T-helper 2 cell treated with Interferon-gamma antibody and Interleukin-4, amounts not matched to agents 5 μg/mL and 100 μg/mL, for 36 hours (primary cell): ENCODE measurements around the gene ZFAND5.
A peak's percentile ranks its signal among the peaks of the same experiment; 100 is the strongest.

Experiments
- DNase-seq: peaks from one replicate; pipeline ENCODE4 v3.0.0; 2021; ENCODE audit warnings: low spot score
- H3K27ac Mint-ChIP-seq: one replicate; pipeline ENCODE4 v1.8.0; 2021; ENCODE audit warnings: mild to moderate bottlenecking, mixed read lengths
- H3K27me3 Mint-ChIP-seq: one replicate; pipeline ENCODE4 v1.8.0; 2021; ENCODE audit warnings: low read depth, mixed read lengths
- H3K36me3 Mint-ChIP-seq: one replicate; pipeline ENCODE4 v1.8.0; 2021; ENCODE audit warnings: low read depth, mixed read lengths
- H3K4me1 Mint-ChIP-seq: one replicate; pipeline ENCODE4 v1.8.0; 2021; ENCODE audit warnings: low read depth, mixed read lengths
- H3K4me3 Mint-ChIP-seq: one replicate; pipeline ENCODE4 v1.8.0; 2022; ENCODE audit warnings: mild to moderate bottlenecking, moderate library complexity, mixed read lengths
- H3K9me3 Mint-ChIP-seq: one replicate; pipeline ENCODE4 v1.8.0; 2021; ENCODE audit warnings: mixed read lengths

Gene ZFAND5, protein sequence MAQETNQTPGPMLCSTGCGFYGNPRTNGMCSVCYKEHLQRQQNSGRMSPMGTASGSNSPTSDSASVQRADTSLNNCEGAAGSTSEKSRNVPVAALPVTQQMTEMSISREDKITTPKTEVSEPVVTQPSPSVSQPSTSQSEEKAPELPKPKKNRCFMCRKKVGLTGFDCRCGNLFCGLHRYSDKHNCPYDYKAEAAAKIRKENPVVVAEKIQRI

DNA sequence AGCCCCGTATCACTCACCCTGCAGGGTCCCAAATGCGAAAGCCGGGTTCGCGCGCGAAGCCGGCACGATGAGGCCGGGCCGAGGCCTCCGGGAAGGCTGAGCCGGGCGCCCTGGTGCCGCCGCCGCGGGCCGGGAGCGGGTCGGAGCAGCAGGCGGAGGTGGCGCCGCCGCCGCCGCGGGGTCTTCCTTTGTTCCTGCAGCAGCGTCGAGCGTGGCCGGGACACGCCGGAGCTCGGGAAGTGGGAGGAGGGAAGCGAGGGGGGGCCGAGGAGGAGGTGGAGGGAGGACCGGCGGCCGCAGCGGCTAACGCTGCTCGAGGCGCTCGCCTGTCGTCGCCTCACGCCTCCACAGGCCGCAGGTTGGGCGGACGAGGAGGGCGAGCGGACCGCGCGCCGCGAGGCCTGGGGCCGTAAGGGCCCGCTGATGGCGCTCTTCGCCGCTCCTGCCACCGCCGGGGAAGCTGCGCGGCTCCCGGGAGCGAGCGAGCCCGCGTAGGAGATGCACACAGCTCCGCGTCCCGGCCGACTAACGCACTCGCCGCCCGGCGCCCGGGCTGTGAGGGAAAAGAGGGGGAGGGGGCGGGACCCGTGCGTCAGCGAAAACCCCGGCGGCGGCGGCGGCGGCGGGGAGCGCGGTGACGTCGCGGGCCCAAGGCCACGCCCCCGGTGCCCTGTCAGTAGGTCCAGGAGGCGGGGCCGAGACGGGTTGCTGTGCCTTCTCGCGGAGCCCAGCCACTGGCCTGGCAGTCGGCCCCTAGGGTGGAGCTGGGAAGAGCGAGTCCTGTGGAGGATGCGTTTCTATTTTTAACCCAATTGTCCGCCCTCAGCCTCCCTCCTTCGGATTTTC lies at the start of gene ZFAND5:
TSS of gene ZFAND5 (minus strand) at position 530 of the 846 bp plus-strand sequence. CDS start 4,430 bp downstream, outside the sequence.
- H3K4me1 Mint-ChIP-seq: peaks cover 32% of the 10 kb centered on the region

DNA sequence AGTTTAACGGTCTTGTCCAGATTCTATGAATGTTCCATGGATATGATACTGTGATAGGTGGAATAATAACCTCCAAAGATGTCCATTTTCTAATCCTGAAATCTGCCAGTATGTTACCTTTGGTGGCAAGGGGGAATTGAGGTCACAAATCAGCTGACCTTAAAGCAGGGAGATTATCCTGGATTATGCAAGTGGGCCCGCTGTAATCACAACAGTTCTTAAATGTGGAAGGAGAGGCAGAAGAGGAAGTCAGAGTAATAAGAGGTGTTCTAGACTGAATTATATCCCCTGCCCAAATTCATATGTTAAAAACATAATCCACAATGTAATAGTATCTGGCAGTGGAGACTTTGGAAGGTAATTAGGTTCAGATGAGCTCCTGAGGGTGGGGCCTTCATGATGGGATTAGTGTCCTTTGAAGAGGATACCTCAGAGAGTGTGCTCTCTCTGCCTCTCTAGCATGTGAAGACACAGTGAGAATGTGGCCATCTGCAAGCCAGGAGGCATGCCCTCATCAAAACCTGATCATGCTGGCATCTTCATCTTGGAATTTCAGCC lies 47.6 kb upstream of the ZFAND5 start:
- no peak overlapping the region for H3K27ac Mint-ChIP-seq
- DNase-seq: no peak
- H3K4me1 Mint-ChIP-seq: no peaks in the 10 kb centered on the region
- H3K27me3 Mint-ChIP-seq: peaks cover 4% of the 10 kb centered on the region
- no peak overlapping the region for H3K4me3 Mint-ChIP-seq
- H3K9me3 Mint-ChIP-seq: no peaks in the 10 kb centered on the region
- no peaks in the 10 kb centered on the region for H3K36me3 Mint-ChIP-seq

More for the DNA sequence above, at the start of gene ZFAND5:
- Mint-ChIP-seq H3K9me3 (no peaks in the 10 kb centered on the region), H3K4me3 (peak within 1 kb of the TSS; percentile 97), H3K27ac (peak within 1 kb of the TSS; percentile 98), H3K36me3 (peaks cover 22% of the 10 kb centered on the region), H3K27me3 (no peaks in the 10 kb centered on the region)
- DNase-seq: peak; percentile 91

DNA sequence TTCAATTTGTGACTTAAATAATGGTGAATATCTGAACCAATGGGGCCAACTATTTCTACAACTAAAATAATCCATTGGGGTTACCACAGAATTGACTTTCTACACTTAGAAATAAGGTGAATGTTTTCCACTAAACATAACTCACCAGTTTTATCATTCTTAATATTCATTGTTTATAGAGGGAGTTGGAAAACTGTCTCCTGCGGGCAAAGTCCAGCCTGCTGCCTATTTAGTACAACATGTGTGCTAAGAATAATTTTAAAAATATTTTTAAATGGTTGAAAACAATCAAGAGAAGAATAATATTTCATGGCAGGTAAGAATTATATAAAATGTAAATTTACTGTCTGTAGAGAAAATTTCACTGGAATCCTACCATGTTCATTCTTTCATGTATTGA lies 45.2 kb upstream of the ZFAND5 start:
- H3K27me3 Mint-ChIP-seq: peaks cover 8% of the 10 kb centered on the region
- H3K9me3 Mint-ChIP-seq: no peaks in the 10 kb centered on the region
- H3K4me1 Mint-ChIP-seq: no peaks in the 10 kb centered on the region
- no peak for DNase-seq
- no peak overlapping the region for H3K27ac Mint-ChIP-seq
- H3K4me3 Mint-ChIP-seq: no peak overlapping the region
- H3K36me3 Mint-ChIP-seq: no peaks in the 10 kb centered on the region

DNA sequence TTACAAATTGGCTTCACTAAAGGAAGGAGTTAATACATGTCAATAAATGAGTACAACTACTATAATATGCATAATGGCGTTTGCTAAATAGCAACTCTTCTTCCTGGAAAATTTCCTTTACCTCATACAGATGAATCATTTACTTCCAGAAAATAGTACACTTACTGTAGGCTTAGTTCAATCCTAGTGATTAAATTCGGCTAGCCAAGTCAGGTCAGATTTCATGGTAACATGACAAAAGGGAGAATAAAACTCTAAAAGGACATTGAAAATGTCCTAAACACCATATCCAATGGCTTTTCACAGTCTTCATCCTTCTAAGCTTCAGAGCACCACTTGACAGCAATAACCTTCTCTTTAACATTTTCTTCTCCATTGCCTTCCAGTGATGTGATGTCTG lies 42.1 kb upstream of the ZFAND5 start:
- H3K27me3 Mint-ChIP-seq: peaks cover 12% of the 10 kb centered on the region
- DNase-seq: no peak
- H3K27ac Mint-ChIP-seq: no peak overlapping the region
- H3K36me3 Mint-ChIP-seq: no peaks in the 10 kb centered on the region
- H3K4me3 Mint-ChIP-seq: no peak overlapping the region
- H3K9me3 Mint-ChIP-seq: no peaks in the 10 kb centered on the region
- no peaks in the 10 kb centered on the region for H3K4me1 Mint-ChIP-seq

DNA sequence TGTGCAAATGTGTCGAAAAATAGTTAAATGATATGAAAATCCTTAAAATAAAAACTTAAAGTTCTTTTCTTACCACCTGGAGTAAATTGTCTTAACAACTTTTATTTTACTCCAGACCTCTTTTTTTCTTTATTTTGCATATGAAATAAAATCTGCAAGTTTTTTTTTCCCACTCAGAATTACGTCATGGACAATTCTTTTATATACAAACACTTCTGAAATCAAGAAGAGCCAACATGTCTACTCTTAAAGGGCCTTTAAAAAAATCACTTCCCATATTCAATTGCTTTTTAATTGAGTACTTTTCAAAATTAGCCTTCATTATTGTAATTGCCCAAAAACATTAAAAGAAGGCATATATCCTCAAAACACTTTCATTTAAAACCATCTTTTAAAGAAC lies 37.7 kb upstream of the ZFAND5 start:
- Mint-ChIP-seq H3K27ac (no peak overlapping the region), H3K4me3 (no peak overlapping the region), H3K4me1 (no peaks in the 10 kb centered on the region), H3K9me3 (no peaks in the 10 kb centered on the region), H3K36me3 (no peaks in the 10 kb centered on the region), H3K27me3 (peaks cover 8% of the 10 kb centered on the region)
- no peak for DNase-seq

DNA sequence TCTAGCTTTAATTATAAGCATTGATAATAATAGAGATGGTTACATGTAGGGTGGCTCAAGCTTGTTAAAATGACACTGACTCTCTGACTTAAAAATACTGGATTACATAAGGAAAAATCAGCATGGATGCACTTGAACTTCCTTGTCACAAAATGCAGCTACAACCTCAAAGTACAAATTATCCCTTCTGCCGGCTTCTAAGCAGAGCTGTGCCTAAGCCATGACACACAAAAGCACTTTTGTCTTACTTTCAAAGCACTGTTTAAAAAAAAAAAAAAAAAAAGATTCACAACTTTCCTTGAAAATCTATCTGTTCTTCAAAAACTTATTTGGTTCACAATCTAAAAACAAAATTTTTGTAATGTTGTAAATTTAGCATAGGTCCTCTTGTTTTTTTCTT lies 36.4 kb upstream of the ZFAND5 start:
- Mint-ChIP-seq H3K27ac (no peak overlapping the region), H3K4me1 (no peaks in the 10 kb centered on the region), H3K27me3 (peaks cover 8% of the 10 kb centered on the region), H3K36me3 (no peaks in the 10 kb centered on the region), H3K9me3 (no peaks in the 10 kb centered on the region), H3K4me3 (no peak overlapping the region)
- DNase-seq: no peak

DNA sequence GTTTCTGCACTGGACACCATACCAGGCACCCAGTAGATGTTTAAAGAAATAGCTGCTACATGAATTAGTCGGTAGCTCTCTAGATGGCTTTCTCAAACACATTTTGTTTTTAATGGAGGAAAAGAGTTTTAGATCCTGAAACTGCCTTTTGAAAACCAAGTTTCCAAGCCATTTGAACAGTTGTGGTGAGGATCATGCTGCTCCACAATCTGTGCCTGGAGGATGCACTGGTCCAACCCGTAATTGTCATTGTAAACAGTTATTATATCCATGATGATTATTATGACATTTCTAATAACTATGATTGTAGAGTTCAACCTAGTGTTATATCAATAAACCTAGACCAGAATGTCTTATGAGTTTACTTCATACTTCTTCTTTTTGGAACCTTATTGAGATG lies 35.9 kb upstream of the ZFAND5 start:
- no peak for DNase-seq
- Mint-ChIP-seq H3K4me1 (no peaks in the 10 kb centered on the region), H3K36me3 (no peaks in the 10 kb centered on the region), H3K27me3 (peaks cover 10% of the 10 kb centered on the region), H3K4me3 (no peak overlapping the region), H3K9me3 (no peaks in the 10 kb centered on the region), H3K27ac (no peak overlapping the region)

DNA sequence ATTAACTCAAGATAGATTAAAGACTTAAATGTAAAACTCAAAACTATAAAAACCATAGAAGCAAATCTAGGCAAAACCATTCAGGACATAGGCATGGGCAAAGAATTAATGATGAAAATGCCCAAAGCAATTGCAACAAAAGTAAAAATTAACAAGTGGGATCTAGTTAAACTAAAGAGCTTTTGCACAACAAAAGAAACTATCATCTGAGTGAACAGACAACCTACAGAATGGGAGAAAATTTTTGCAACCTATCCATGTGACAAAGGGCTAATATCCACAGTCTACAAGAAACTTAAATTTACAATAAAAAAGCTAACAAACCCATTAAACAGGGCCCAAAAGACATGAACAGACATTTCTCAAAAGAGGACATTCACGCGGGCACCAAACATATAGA lies 34.4 kb upstream of the ZFAND5 start:
- H3K27ac Mint-ChIP-seq: no peak overlapping the region
- H3K36me3 Mint-ChIP-seq: no peaks in the 10 kb centered on the region
- peaks cover 2% of the 10 kb centered on the region for H3K27me3 Mint-ChIP-seq
- no peak for DNase-seq
- H3K4me1 Mint-ChIP-seq: no peaks in the 10 kb centered on the region
- no peaks in the 10 kb centered on the region for H3K9me3 Mint-ChIP-seq
- H3K4me3 Mint-ChIP-seq: no peak overlapping the region

DNA sequence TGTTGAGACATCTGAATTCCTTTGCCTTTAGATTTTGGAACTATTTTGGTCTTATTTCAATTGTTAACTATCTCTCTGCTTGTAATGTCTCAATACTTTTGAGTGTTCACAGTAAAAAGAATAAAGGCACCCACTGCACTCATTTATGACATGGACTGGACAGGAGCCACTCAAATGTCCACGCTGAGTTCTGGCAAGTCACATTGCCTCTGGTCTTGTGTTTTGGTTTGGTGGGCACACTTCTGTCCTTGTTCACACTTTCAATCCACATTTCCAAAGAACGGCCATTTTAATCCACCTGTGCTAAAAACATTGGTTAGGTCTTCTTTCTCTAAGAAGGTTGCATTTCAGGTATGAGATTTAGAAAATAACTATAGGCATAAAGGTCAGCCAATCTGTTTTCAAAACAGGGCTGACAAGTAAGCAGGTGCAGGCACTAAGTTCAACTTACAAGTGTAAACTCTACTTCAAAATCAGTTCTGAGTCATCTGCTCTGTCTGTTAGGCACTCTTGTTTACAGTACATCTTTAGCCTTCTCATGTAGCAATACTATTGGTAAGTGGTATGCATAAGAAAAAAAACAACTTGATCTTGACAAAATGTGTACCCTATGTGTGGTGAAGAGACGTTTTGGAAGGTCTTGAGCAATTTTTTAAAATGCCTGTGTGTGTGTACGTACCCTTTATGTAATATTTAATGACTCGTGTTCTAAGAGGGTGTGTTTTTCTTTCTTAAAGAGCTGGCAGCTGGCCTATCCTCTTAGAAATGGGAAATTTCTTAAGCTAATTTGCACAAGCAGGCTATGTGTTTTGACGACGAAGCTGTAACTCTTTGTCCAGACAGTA lies 31.5 kb upstream of the ZFAND5 start:
- Mint-ChIP-seq H3K27ac (no peak overlapping the region), H3K9me3 (no peaks in the 10 kb centered on the region), H3K4me1 (peaks cover 2% of the 10 kb centered on the region), H3K36me3 (no peaks in the 10 kb centered on the region), H3K27me3 (peaks cover 10% of the 10 kb centered on the region), H3K4me3 (no peak overlapping the region)
- DNase-seq: no peak

DNA sequence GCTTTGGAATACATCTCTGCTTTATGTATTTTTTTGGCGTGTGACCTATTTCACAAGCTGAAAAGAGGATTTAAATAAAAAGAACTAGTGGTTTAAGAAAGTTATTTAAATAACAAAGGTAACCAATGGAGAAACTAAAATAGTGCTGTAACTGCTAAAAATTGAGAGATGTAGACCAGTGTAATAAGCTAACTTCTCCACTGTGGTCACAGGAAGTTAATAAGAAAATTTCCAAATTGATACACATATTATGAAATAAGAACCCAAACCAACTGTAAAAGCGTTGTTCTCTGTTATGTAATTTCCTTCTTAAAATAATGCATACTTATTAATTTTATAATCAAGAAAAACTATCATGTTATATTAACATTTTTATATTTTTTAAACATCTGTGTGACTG lies 29.1 kb upstream of the ZFAND5 start:
- no peak overlapping the region for H3K4me3 Mint-ChIP-seq
- peaks cover 11% of the 10 kb centered on the region for H3K4me1 Mint-ChIP-seq
- H3K27me3 Mint-ChIP-seq: peaks cover 10% of the 10 kb centered on the region
- H3K9me3 Mint-ChIP-seq: no peaks in the 10 kb centered on the region
- H3K36me3 Mint-ChIP-seq: no peaks in the 10 kb centered on the region
- no peak overlapping the region for H3K27ac Mint-ChIP-seq
- DNase-seq: no peak

DNA sequence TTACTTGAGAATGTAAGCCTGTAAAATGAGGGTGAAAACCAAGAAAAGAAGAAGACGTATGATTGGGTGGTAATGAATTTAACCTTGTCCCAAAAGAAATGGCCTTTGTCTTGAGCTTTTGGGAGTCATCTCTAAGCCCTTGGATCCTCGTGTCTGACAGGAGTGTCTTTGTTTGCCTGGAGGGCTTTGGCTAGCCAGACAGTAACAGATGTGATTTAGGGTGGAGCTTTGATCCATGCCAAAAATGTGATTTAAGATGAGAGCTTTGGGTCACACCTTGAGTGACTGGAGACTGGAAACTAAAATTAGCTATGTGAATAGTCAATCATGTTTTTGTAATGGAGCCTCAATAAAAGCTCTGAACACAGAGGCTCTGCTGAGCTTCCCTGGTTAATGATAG lies 25.9 kb upstream of the ZFAND5 start:
- Mint-ChIP-seq H3K27ac (no peak overlapping the region), H3K4me3 (no peak overlapping the region), H3K36me3 (no peaks in the 10 kb centered on the region), H3K9me3 (no peaks in the 10 kb centered on the region), H3K4me1 (peaks cover 18% of the 10 kb centered on the region), H3K27me3 (peaks cover 8% of the 10 kb centered on the region)
- no peak for DNase-seq

DNA sequence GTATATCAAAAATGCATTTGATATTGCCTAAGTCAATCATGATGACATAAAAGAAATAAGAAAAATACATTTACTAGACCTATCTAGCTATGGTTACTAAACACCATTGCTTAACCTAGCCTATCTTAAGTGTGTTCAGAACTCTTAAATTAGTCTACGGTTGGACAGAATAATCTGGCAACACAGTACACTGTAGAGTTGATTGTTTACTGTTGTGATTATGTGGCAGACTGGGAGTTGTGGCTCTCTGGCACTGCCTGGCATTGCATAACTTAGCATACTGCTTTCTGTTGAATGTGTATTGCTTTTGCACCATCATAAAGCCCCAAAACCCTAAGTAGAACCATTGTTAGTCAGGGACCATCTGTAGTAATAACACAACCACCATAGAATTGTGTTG lies 21.2 kb upstream of the ZFAND5 start:
- Mint-ChIP-seq H3K36me3 (no peaks in the 10 kb centered on the region), H3K4me3 (no peak overlapping the region), H3K27ac (no peak overlapping the region), H3K27me3 (no peaks in the 10 kb centered on the region), H3K9me3 (no peaks in the 10 kb centered on the region), H3K4me1 (peaks cover 13% of the 10 kb centered on the region)
- DNase-seq: no peak

DNA sequence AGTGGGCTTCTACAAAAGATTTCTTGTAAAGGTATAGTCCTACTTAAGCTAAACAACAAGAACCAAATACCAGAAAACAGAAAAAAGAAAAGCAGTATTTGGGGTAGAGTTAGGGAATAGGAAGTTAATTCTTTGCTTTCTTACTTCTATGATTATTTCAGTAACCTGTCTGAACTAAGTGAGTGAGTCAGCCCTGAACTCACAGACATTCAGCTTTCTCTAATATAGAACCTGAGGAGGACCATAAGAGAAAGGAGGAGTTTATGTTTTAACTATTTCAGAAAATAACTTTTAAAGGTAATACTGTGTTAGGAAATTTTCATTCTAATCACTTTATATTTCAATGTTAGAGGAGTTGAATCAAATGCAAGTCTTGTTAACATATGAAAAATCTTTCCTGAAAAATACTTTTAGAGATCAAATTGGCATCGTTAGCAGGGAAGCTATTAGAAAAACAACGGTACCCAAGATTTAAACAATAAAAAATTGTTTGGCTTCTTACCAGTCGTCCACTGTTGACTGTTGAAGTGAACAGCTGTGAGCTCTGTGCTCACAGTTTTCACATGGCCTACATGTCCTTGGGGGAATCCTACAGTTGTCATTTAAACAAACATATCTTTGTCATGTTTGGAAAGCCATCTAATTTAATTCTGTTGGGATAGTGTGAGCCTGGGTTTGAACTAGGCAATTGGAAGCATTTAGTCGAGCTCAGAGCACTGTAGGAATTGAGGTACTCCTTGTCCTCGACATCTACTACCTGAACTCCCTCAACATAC lies 19.9 kb upstream of the ZFAND5 start:
- no peak for DNase-seq
- no peaks in the 10 kb centered on the region for H3K36me3 Mint-ChIP-seq
- H3K4me1 Mint-ChIP-seq: peaks cover 10% of the 10 kb centered on the region
- no peak overlapping the region for H3K4me3 Mint-ChIP-seq
- no peaks in the 10 kb centered on the region for H3K27me3 Mint-ChIP-seq
- no peak overlapping the region for H3K27ac Mint-ChIP-seq
- no peaks in the 10 kb centered on the region for H3K9me3 Mint-ChIP-seq
